Activated T-cell treated with anti-CD3 and anti-CD28 coated beads, Interleukin-2, amount 50 U/mL, for 72 hours (primary cell): ENCODE results near the gene PIGH. TPM values are rescaled to one million over a fixed set of nuclear protein-coding genes. Genes with fewer than 3 reads are reported as not detected.

ENCODE experiments used
- ATAC-seq, 2 donors: fragments of 150-1000 bp; cut with Tn5 transposase; replicated peaks in 1 of 2; 2 replicates each; pipeline ENCODE4 v1.10.0; 2021; ENCODE audit warnings: moderate library complexity in 2 of 2, mild to moderate bottlenecking in 1 of 2
- DNase-seq, 2 donors: peaks; one replicate each; pipeline ENCODE4 v3.0.0; 2021 to 2022; ENCODE audit warnings: mixed read lengths in 1 of 2
- H3K27ac Mint-ChIP-seq: one replicate; pipeline ENCODE4 v1.8.0; 2022; ENCODE audit warnings: mild to moderate bottlenecking, moderate library complexity, mixed read lengths
- H3K27me3 Mint-ChIP-seq: one replicate; pipeline ENCODE4 v1.8.0; 2022; ENCODE audit warnings: low read depth, mixed read lengths
- H3K36me3 Mint-ChIP-seq, 2 donors: one replicate each; pipeline ENCODE4 v1.8.0; 2022; ENCODE audit warnings: mixed read lengths in 2 of 2, mild to moderate bottlenecking in 1 of 2; ENCODE audit not compliant: insufficient read depth in 2 of 2
- H3K4me1 Mint-ChIP-seq: one replicate; pipeline ENCODE4 v1.8.0; 2022; ENCODE audit warnings: low read depth, mixed read lengths
- H3K4me3 Mint-ChIP-seq, 2 donors: one replicate each; pipeline ENCODE4 v1.8.0; 2022; ENCODE audit warnings: mild to moderate bottlenecking in 2 of 2, mixed read lengths in 2 of 2, moderate library complexity in 2 of 2
- H3K9me3 Mint-ChIP-seq, 2 donors: one replicate each; pipeline ENCODE4 v1.8.0; 2022; ENCODE audit warnings: mixed read lengths in 2 of 2
- total RNA-seq, 2 donors: library from RNA; stranded (reverse); gene quantifications; one replicate each; pipeline ENCODE4 v1.2.3, GENCODE V29; 2022

PIGH gene
- total RNA-seq, 2 donors from 2014 or later: 19.7 to 30.4 TPM

DNA sequence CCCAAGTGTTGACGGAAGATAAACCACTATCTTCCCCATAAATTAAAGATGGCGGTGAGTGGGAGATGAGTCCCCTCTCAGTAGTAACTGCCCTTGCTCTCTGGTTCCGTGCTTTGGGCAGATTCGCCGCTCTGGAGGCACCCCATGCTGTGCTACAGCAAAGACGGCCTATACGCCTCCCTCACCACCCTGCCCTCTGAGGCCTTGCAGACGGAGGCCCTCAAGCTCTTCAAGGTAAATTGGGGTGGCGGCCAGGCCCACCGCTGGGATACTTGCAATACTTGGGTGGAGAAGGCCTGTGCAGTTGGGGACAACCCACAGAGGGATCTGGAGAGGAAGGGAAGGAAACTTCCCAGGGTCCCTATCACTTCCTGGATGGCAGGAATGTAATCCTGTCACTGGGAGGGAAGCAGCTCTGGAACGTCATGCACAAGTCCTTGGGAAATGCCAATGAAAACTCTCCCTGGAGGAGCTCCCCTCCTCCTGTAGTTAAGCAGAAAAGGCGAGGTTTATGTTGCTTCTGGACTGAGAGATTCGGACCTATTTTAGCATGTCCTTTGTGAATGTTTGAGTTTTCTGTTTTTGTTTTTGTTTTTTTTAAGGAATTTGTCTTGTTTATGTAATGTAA, 22.8 kb downstream of the PIGH start:
- no peaks in the 10 kb centered on the region for H3K9me3 Mint-ChIP-seq
- no peak for ATAC-seq
- DNase-seq: no peak

GRCh38 chr14:67576216-67576955, 23.7 kb downstream of the PIGH start:
- Mint-ChIP-seq H3K4me3 (no peak overlapping the region), H3K27ac (no peak overlapping the region), H3K36me3 (no peaks in the 10 kb centered on the region), H3K27me3 (no peaks in the 10 kb centered on the region), H3K9me3 (no peaks in the 10 kb centered on the region), H3K4me1 (peaks cover 2% of the 10 kb centered on the region)
- ATAC-seq (no peak), DNase-seq (no peak)

More for the DNA sequence above, 22.8 kb downstream of the PIGH start:
- Mint-ChIP-seq H3K27me3 (no peaks in the 10 kb centered on the region), H3K4me3 (no peak overlapping the region), H3K36me3 (no peaks in the 10 kb centered on the region), H3K4me1 (no peaks in the 10 kb centered on the region), H3K27ac (no peak overlapping the region)

DNA sequence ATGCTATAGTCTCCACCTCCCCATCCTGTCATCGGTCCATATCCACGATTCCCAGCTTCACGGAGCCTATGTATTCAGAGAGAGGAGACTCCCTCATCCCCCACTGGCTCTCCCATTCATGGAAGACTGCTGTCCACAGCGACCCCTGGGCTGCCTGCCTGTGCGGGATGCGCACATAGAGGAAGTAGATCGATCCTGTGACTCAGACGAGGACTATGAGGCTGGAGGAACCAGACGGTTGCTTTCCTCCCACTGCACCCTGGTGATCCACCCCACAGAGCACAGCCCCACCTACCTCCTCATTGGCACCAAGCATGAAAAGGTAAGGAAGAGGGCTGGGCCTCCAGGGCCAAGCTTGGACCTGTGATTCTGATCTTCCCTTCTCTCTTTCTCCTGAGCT, 24.4 kb downstream of the PIGH start:
- H3K36me3 Mint-ChIP-seq: no peaks in the 10 kb centered on the region
- H3K4me1 Mint-ChIP-seq: peaks cover 5% of the 10 kb centered on the region
- H3K27ac Mint-ChIP-seq: no peak overlapping the region
- DNase-seq (no peak), ATAC-seq (no peak)
- H3K4me3 Mint-ChIP-seq: no peak overlapping the region
- no peaks in the 10 kb centered on the region for H3K27me3 Mint-ChIP-seq
- no peaks in the 10 kb centered on the region for H3K9me3 Mint-ChIP-seq

DNA sequence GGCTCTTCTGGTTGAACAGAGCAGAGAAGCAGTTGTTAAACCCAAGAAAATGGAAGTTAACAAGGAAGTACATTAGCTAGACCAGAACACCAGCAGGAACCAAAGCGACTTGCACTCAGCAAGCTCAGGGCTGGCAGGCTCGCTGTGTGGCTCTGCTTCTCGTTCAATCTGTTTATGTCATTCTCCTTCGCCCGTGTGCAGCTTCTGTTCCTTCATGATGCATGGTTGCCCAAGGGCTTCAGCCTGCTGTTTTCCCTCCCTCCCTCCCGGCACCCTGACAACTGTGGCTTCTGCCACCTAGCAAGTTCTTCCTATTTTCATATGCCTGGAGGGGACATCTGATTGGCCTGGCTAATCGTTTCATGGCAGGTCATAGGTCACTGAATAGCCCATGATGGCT, 25.3 kb downstream of the PIGH start:
- no peaks in the 10 kb centered on the region for H3K9me3 Mint-ChIP-seq
- H3K27ac Mint-ChIP-seq: no peak overlapping the region
- no peak overlapping the region for H3K4me3 Mint-ChIP-seq
- H3K36me3 Mint-ChIP-seq: no peaks in the 10 kb centered on the region
- H3K4me1 Mint-ChIP-seq: peaks cover 5% of the 10 kb centered on the region
- ATAC-seq (no peak), DNase-seq (no peak)
- no peaks in the 10 kb centered on the region for H3K27me3 Mint-ChIP-seq

- no peaks in the 10 kb centered on the region for H3K36me3 Mint-ChIP-seq
- no peak overlapping the region for H3K27ac Mint-ChIP-seq
- DNase-seq (no peak), ATAC-seq (no peak)
- peaks cover 5% of the 10 kb centered on the region for H3K4me1 Mint-ChIP-seq
- H3K9me3 Mint-ChIP-seq: no peaks in the 10 kb centered on the region
- H3K4me3 Mint-ChIP-seq: no peak overlapping the region
- no peaks in the 10 kb centered on the region for H3K27me3 Mint-ChIP-seq
Measured at GRCh38 chr14:67574156-67574555, 25.9 kb downstream of the PIGH start.

DNA sequence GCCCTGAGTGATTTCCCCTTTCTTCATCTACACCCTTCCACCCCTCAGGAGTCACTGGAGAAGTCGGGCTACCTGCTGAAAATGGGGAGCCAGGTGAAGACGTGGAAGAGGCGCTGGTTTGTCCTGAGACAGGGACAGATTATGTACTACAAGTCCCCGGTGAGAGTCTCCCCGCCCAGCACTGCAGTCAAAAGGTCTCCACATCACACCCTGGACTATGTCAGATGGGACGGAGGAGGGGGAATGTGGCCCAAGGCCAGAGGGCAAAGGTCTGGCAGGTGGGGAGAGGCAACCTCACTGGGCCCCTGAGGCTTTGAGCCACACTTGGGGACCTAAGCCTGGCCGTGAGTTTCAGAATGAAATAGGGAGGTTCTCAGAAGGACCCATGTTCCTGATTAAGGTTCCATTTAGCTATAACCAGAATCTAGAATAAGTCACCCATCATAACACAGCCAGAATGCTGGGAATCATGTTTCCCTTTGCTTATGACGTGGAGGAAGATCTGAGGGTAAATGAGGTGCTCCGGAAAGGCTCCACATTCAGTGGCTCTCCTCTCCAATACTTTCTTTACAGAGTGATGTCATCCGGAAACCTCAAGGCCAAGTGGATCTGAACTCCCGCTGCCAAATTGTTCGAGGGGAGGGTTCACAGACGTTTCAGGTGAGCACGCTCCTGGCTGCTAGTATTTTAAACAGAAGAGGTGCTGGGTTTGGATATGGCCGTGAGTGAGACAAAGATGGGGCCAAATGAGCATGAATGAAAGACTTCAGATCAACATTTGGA, 26.6 kb downstream of the PIGH start:
- DNase-seq (no peak), ATAC-seq (no peak)
- Mint-ChIP-seq H3K27ac (no peak overlapping the region), H3K4me3 (no peak overlapping the region), H3K36me3 (no peaks in the 10 kb centered on the region), H3K9me3 (no peaks in the 10 kb centered on the region), H3K27me3 (no peaks in the 10 kb centered on the region), H3K4me1 (peaks cover 5% of the 10 kb centered on the region)

DNA sequence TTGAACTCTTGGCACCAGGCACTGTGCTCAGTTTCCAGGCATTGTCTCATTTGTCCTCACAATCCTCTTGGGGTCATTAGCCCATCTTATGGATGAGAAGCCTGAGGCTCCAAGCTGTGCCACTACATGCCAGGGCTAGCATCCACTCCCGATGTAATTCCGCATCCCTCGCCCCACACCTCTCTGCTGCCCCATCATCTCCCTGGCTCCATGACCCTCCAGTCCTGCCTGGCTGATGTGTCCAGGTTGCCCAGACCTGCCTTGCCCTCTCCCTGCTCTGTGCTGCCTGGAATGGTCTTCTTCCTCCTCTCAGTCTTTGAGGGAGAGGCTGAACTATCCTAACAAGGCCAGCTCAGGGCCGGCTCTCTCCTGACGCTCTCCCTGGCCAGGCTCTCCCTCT, 27.5 kb downstream of the PIGH start:
- no peak overlapping the region for H3K27ac Mint-ChIP-seq
- peaks cover 5% of the 10 kb centered on the region for H3K4me1 Mint-ChIP-seq
- ATAC-seq (no peak), DNase-seq (no peak)
- H3K36me3 Mint-ChIP-seq: no peaks in the 10 kb centered on the region
- no peaks in the 10 kb centered on the region for H3K9me3 Mint-ChIP-seq
- no peak overlapping the region for H3K4me3 Mint-ChIP-seq
- no peaks in the 10 kb centered on the region for H3K27me3 Mint-ChIP-seq

DNA sequence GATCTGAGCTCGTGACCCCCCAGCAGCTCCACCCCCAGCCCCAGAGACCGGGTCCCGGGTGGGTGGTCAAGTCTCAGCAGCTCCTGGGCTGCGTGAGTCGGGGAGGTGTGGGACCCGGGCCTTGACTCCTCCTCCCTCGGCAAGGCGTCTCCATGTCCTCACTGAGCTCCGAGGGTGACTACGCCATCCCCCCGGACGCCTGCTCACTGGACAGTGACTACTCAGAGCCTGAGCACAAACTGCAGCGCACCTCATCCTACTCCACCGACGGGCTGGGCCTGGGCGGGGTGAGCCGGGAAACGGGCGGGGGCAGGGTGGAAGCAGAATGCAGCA, 28.1 kb downstream of the PIGH start:
- no peaks in the 10 kb centered on the region for H3K36me3 Mint-ChIP-seq
- H3K27me3 Mint-ChIP-seq: no peaks in the 10 kb centered on the region
- peak in 1 of 2 donors; percentile 8 for ATAC-seq
- H3K4me3 Mint-ChIP-seq: no peak overlapping the region
- peaks cover 5% of the 10 kb centered on the region for H3K4me1 Mint-ChIP-seq
- DNase-seq: no peak
- H3K9me3 Mint-ChIP-seq: no peaks in the 10 kb centered on the region
- no peak overlapping the region for H3K27ac Mint-ChIP-seq

GRCh38 chr14:67571275-67571990, 28.6 kb downstream of the PIGH start:
- Mint-ChIP-seq H3K9me3 (no peaks in the 10 kb centered on the region), H3K4me1 (peaks cover 5% of the 10 kb centered on the region)

GRCh38 chr14:67570453-67570852, 29.6 kb downstream of the PIGH start:
- no peak for DNase-seq
- H3K9me3 Mint-ChIP-seq: no peaks in the 10 kb centered on the region
- no peaks in the 10 kb centered on the region for H3K27me3 Mint-ChIP-seq
- H3K27ac Mint-ChIP-seq: no peak overlapping the region
- no peak for ATAC-seq
- H3K4me1 Mint-ChIP-seq: peaks cover 5% of the 10 kb centered on the region
- no peaks in the 10 kb centered on the region for H3K36me3 Mint-ChIP-seq
- H3K4me3 Mint-ChIP-seq: no peak overlapping the region

More at GRCh38 chr14:67571275-67571990, 28.6 kb downstream of the PIGH start:
- Mint-ChIP-seq H3K27me3 (no peaks in the 10 kb centered on the region), H3K27ac (no peak overlapping the region), H3K4me3 (no peak overlapping the region), H3K36me3 (no peaks in the 10 kb centered on the region)
- ATAC-seq: peak; percentile 88 to 92
- peak; percentile 71 to 73 for DNase-seq

- no peaks in the 10 kb centered on the region for H3K36me3 Mint-ChIP-seq
- peaks cover 5% of the 10 kb centered on the region for H3K4me1 Mint-ChIP-seq
- no peaks in the 10 kb centered on the region for H3K9me3 Mint-ChIP-seq
- DNase-seq (no peak), ATAC-seq (no peak)
- H3K4me3 Mint-ChIP-seq: no peak overlapping the region
- no peak overlapping the region for H3K27ac Mint-ChIP-seq
- H3K27me3 Mint-ChIP-seq: no peaks in the 10 kb centered on the region
Measured at GRCh38 chr14:67569651-67570290, 30.3 kb downstream of the PIGH start.

- ATAC-seq (no peak), DNase-seq (no peak)
- Mint-ChIP-seq H3K36me3 (no peaks in the 10 kb centered on the region), H3K4me3 (no peak overlapping the region), H3K27me3 (no peaks in the 10 kb centered on the region), H3K27ac (no peak overlapping the region), H3K9me3 (no peaks in the 10 kb centered on the region), H3K4me1 (peaks cover 5% of the 10 kb centered on the region)
Measured at GRCh38 chr14:67569011-67569650, 30.9 kb downstream of the PIGH start.
